ENCODE data around the gene KLHL7. TPM values are rescaled to one million over a fixed set of nuclear protein-coding genes. Genes with fewer than 3 reads are reported as not detected.
"Not testable (repeated sequence)": the region's sequence is repeated elsewhere in the genome, so short reads cannot be mapped to it uniquely, and the experiment has no call there.

Gene KLHL7
- total and polyA plus RNA-seq, 5 experiments from 2014 or later = 19.7 to 32.3 (median 29.7) TPM

DNA sequence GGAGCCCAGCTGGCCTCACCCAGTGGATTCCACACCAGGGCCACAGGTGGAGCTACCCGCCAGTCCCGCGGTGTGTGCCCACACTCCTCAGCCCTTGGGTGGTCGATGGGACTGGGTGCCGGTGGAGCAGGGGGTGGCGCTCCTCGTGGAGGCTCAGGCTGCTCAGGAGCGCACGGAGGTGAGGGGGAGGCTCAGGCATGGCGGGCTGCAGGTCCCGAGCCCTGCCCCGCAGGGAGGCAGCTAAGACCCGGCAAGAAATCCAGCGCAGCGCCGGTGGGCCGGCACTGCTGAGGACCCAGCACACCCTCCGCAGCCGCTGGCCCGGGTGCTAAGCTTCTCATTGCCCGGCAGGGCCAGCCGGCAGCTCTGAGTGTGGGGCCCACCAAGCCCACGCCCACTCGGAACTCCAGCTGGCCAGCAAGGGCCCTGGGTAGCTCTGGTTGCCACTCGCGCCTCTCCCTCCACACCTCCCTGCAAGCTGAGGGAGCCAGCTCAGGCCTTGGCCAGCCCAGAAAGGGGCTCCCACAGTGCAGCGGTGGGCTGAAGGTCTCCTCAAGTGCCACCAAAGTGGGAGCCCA lies 88.2 kb downstream of the KLHL7 start:
- DNase-seq, H3K4me1 Mint-ChIP-seq, H3K9me3 Mint-ChIP-seq, H3K27me3 Mint-ChIP-seq, POLR2A ChIA-PET, ATAC-seq, H3K27ac Mint-ChIP-seq, H3K4me3 Mint-ChIP-seq: not testable (repeated sequence)
- H3K36me3 Mint-ChIP-seq = peaks cover 5 to 70% (median 19%) of the 10 kb centered on the region in 3 donors

- Mint-ChIP-seq H3K27me3 (no peaks in the 10 kb centered on the region), H3K27ac (no peak overlapping the region), H3K4me1 (peaks cover 0 to under 1% (median 0%) of the 10 kb centered on the region in 4 donors), H3K4me3 (no peak overlapping the region), H3K36me3 (peaks cover 9 to 72% (median 39%) of the 10 kb centered on the region in 3 donors), H3K9me3 (no peaks in the 10 kb centered on the region)
- ATAC-seq = no peak
- DNase-seq = no peak
- POLR2A ChIA-PET = interaction anchor here (0.6 kb wide), 1 partner anchor 324 kb away, joined by 3 read pairs; no protein-coding TSS in a partner anchor
Measured at GRCh38 chr7:23196306-23196705, 90.7 kb downstream of the KLHL7 start.

- H3K9me3 Mint-ChIP-seq, H3K4me1 Mint-ChIP-seq, H3K27me3 Mint-ChIP-seq, ATAC-seq, POLR2A ChIA-PET, DNase-seq, H3K4me3 Mint-ChIP-seq: not testable (repeated sequence)
- H3K27ac Mint-ChIP-seq = peak overlapping the region in 1 of 10 donors; percentile 40
- peaks cover 9 to 70% (median 45%) of the 10 kb centered on the region in 3 donors for H3K36me3 Mint-ChIP-seq
Measured at GRCh38 chr7:23197745-23198144, 92.2 kb downstream of the KLHL7 start.

DNA sequence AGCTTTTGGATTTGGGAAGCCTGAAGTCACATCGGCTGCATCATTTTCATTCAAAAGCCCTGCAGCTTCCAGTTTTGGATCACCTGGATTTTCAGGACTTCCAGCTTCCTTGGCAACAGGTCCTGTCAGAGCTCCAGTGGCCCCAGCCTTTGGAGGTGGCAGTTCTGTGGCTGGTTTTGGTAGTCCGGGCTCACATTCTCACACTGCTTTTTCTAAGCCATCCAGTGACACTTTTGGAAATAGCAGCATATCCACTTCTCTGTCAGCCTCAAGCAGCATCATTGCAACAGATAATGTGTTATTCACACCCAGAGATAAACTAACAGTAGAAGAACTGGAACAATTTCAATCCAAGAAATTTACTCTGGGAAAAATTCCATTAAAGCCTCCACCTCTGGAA lies 94.7 kb downstream of the KLHL7 start:
- ATAC-seq (no peak), DNase-seq (no peak)
- POLR2A ChIA-PET = no interaction called here
- Mint-ChIP-seq H3K4me3 (no peak overlapping the region), H3K9me3 (no peaks in the 10 kb centered on the region), H3K27me3 (peaks cover 0 to 4% (median under 1%) of the 10 kb centered on the region in 5 donors), H3K36me3 (peaks cover 9 to 77% (median 50%) of the 10 kb centered on the region in 3 donors), H3K27ac (no peak overlapping the region), H3K4me1 (peaks cover 0 to 3% (median under 1%) of the 10 kb centered on the region in 4 donors)

DNA sequence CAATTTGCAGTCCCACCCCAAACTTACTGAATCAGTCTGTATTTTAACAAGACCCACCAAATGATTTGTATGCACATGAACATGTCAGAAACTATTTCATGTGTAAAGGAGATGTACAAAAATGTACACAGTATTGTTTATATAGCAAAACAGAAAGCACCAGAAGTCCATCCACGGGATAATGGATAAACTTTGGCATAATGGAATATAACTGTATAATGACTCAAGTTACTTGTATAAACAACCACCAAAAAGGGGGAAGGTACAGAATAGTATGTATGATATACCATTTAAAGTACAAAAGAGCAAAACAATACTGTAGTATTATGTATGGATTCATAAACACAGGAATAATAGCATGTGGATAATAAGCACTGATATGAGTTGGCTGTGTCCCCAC lies 98.7 kb downstream of the KLHL7 start:
- H3K4me3 Mint-ChIP-seq = no peak overlapping the region
- ATAC-seq = no peak
- peaks cover 0 to 11% (median 7%) of the 10 kb centered on the region in 4 donors for H3K4me1 Mint-ChIP-seq
- no peaks in the 10 kb centered on the region for H3K9me3 Mint-ChIP-seq
- H3K36me3 Mint-ChIP-seq = peaks cover 4 to 50% (median 45%) of the 10 kb centered on the region in 3 donors
- POLR2A ChIA-PET = no interaction called here
- H3K27me3 Mint-ChIP-seq = peaks cover 7 to 22% (median 15%) of the 10 kb centered on the region in 5 donors
- H3K27ac Mint-ChIP-seq = no peak overlapping the region
- DNase-seq = no peak

DNA sequence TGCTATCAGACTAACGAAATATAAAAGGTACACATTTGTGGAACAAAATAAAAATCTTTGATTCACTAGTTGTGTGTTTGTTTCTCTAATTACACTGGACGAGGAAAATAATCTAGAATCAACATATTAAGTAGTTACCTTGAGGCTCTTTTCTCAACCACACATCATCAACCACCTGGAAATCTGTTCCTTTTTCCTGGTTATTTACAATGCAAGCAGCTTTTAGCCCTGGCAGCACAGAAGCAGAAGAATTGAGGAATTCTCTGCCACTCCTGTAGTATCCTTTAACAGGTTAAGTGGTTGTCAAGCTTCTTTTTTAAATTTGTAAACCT lies 100.0 kb downstream of the KLHL7 start:
- ATAC-seq (no peak), DNase-seq (no peak)
- Mint-ChIP-seq H3K27ac (peak overlapping the region in 3 of 10 donors; percentile 54 to 95 (median 90)), H3K4me1 (peaks cover 0 to 11% (median 7%) of the 10 kb centered on the region in 4 donors), H3K36me3 (peaks cover 0 to 37% (median 32%) of the 10 kb centered on the region in 3 donors), H3K27me3 (peaks cover 11 to 22% (median 15%) of the 10 kb centered on the region in 5 donors), H3K9me3 (no peaks in the 10 kb centered on the region), H3K4me3 (peak overlapping the region in 7 of 10 donors; percentile 11 to 77 (median 62))
- POLR2A ChIA-PET = interaction anchor here (0.6 to 1.9 kb wide), 5 partner anchors 21 to 284 kb away, joined by 3 to 10 read pairs (median 3); partner anchors contain the start of genes KLHL7 and NUP42

DNA sequence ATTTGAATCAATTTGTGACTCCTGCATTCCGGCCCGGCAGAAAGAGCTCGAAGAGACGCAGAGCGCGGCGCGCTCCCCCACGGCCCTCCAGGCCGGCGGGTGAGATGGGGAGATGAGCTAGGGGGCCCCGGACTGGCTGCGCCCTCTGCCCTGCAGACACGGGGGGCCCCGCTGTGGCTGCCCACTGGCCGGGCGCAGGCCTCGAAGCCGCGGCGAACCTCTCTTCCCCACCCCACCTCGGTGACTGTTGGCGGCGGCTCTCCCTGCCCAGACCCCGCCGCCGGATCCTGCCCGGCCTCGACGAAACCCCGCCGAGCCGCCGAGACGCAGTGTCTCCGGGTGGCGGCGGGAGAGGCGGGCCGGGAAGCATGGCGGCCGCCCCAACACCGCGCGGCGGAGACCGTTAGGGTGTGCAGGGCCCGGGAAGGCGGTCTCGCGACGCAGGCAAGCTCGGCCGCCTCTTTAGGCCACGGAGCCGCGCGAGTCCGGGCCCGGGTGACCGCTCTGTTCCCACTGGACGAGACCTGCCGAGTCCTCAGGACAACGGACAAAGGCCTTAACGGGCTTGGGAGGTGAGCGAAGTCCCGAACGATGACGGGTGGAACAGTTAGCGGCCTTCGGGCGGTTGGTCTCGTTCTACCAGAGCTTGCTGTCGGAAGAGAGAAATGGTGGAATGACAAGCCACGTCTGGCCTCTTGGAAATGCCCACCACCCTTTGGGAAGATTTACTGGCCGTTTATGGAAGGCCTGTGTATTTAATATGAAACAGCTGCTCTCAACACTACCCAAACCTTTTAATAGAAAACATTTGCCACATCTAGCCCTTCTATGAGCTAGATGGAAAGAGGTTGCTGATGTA lies 100.6 kb downstream of the KLHL7 start:
- ATAC-seq (peak; percentile 47 to 91), DNase-seq (peak in 3 of 10 donors; percentile 5 to 73 (median 16))
- Mint-ChIP-seq H3K36me3 (peaks cover 0 to 32% (median 27%) of the 10 kb centered on the region in 3 donors), H3K27me3 (peaks cover 11 to 26% (median 20%) of the 10 kb centered on the region in 5 donors), H3K27ac (peak overlapping the region in 4 of 10 donors; percentile 85 to 95 (median 92)), H3K4me1 (peaks cover 0 to 11% (median 7%) of the 10 kb centered on the region in 4 donors), H3K4me3 (peak overlapping the region in 8 of 10 donors; percentile 11 to 82 (median 49)), H3K9me3 (no peaks in the 10 kb centered on the region)
- POLR2A ChIA-PET = interaction anchor here (0.6 to 1.9 kb wide), 5 partner anchors 21 to 283 kb away, joined by 3 to 10 read pairs (median 3); partner anchors contain the start of genes KLHL7 and NUP42

DNA sequence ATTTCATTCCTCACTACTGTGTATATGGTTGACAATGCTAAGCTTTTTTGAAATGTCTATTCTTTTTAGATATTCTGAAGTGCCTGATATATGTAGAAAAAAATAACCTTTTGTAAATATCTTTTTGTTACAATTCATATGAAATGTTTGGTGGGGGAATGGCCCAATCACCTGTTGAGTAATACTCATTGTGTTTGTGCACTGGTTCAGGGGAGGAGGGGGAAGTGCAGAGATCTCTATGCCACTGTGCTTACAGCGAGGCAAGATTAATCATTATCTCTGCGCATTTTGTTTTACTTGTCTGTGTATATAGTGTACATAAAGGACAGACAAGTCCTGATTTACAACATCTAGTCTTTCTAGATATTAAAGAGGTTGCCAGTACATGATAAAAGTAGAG lies 101.4 kb downstream of the KLHL7 start:
- ATAC-seq (no peak), DNase-seq (peak in 1 of 10 donors; percentile 30)
- Mint-ChIP-seq H3K4me1 (peaks cover 0 to 11% (median 7%) of the 10 kb centered on the region in 4 donors), H3K27me3 (peaks cover 11 to 26% (median 21%) of the 10 kb centered on the region in 5 donors), H3K27ac (peak overlapping the region in 5 of 10 donors; percentile 8 to 95 (median 90)), H3K9me3 (no peaks in the 10 kb centered on the region), H3K4me3 (peak overlapping the region in 6 of 10 donors; percentile 1 to 82 (median 62)), H3K36me3 (peaks cover 0 to 23% (median 19%) of the 10 kb centered on the region in 3 donors)
- POLR2A ChIA-PET = interaction anchor here (0.6 to 1.9 kb wide), 3 partner anchors 25 to 1262 kb away, joined by 6 to 10 read pairs (median 7); partner anchors contain the start of genes KLHL7 and NUP42

DNA sequence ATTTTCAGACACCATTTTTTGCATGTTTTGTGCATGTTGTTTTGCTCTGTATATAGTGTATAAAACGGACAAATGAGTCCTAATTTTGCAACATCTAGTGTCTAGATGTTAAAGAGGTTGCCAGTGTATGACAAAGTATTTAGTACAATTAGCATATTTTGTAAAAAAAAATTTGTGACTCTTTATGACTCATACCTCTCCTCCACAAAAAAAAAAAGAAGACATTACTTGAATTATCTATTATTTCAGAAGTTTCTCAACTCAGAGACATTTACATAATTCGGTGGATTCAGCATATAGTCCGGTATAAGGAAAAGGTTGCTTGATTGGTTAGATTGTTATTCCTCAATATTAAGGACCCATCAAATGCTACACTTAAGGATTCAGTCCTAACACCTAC lies 102.3 kb downstream of the KLHL7 start:
- H3K9me3 Mint-ChIP-seq = no peaks in the 10 kb centered on the region
- H3K4me1 Mint-ChIP-seq = peaks cover 0 to 11% (median 7%) of the 10 kb centered on the region in 4 donors
- no peak for ATAC-seq
- peaks cover 0 to 19% (median 16%) of the 10 kb centered on the region in 3 donors for H3K36me3 Mint-ChIP-seq
- peak overlapping the region in 2 of 10 donors; percentile 63 to 82 for H3K4me3 Mint-ChIP-seq
- H3K27ac Mint-ChIP-seq = peak overlapping the region in 2 of 10 donors; percentile 35 to 95
- H3K27me3 Mint-ChIP-seq = peaks cover 11 to 28% (median 21%) of the 10 kb centered on the region in 5 donors
- no peak for DNase-seq
- POLR2A ChIA-PET = no interaction called here

DNA sequence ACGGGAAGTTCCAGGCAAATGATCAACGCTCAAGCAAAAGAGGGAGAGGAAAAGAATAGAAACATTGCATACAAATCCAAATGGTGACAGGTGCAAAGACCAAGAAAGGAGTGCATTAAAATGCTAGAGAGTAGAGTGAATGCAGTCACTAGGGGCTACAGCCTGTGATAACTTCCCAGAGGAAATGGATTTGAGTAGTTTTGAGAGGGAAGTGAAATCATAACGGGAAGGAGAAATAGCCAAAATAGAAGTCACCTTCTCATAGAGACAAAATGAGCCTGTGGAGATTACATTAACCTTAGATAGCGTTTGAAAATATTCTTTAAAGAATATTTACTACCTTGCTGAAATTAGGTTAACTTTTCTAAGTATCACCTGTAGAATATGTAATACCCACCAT lies 102.7 kb downstream of the KLHL7 start:
- peaks cover 11 to 28% (median 21%) of the 10 kb centered on the region in 5 donors for H3K27me3 Mint-ChIP-seq

DNA sequence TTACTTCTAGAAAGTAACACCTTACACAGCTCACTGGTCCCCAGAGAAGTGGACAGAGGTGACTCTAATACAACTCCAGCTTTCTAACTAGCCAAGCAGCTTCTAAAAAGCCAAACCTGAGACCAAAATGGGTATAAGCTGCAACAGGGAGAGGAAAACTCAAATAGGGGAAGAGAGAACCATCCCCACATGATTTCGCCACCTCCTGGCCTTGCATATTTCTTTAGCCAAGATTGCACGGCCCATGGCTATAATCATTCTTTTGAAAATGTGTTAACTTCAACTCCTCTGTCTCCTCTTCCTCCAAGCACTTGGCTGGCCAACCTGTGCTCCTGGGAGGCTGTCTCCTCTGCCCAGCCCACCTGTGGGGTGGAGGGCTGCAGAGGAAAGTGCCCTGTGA lies 104.9 kb downstream of the KLHL7 start:
- peaks cover 13 to 36% (median 18%) of the 10 kb centered on the region in 5 donors for H3K27me3 Mint-ChIP-seq
- no peak overlapping the region for H3K27ac Mint-ChIP-seq
- H3K4me1 Mint-ChIP-seq = peaks cover 0 to 11% (median 3%) of the 10 kb centered on the region in 4 donors
- H3K36me3 Mint-ChIP-seq = peaks cover 0 to 5% (median 0%) of the 10 kb centered on the region in 3 donors
- DNase-seq (no peak), ATAC-seq (no peak)
- H3K4me3 Mint-ChIP-seq = no peak overlapping the region
- POLR2A ChIA-PET = no interaction called here
- no peaks in the 10 kb centered on the region for H3K9me3 Mint-ChIP-seq

More for the DNA sequence above, 102.7 kb downstream of the KLHL7 start:
- ATAC-seq (no peak), DNase-seq (no peak)
- H3K4me3 Mint-ChIP-seq = no peak overlapping the region
- peak overlapping the region in 1 of 10 donors; percentile 35 for H3K27ac Mint-ChIP-seq
- peaks cover 0 to 11% (median 7%) of the 10 kb centered on the region in 4 donors for H3K4me1 Mint-ChIP-seq
- POLR2A ChIA-PET = no interaction called here
- no peaks in the 10 kb centered on the region for H3K9me3 Mint-ChIP-seq
- H3K36me3 Mint-ChIP-seq = peaks cover 0 to 15% (median 15%) of the 10 kb centered on the region in 3 donors

DNA sequence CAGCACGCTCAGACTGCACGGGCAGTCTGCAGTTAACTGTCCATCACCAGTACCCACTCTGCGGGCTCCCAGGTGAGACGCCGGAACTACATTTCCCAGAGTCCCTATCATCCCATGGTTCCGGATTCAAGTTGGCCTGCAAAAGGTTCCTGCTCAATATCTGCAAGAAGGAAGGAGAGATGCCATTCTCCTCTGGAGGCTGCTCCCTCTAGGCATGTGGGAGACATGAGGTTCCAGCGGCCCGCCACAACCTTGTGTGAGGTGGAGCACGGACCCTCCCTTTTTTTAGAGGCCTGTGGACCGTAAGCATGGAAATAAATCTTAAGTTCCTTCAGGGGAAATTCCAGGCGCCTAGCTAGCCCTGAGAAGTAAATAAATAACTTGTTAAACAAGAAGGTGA lies 106.0 kb downstream of the KLHL7 start:
- peaks cover 12 to 32% (median 13%) of the 10 kb centered on the region in 5 donors for H3K27me3 Mint-ChIP-seq
- H3K9me3 Mint-ChIP-seq = no peaks in the 10 kb centered on the region
- H3K27ac Mint-ChIP-seq = no peak overlapping the region
- peaks cover 0 to 4% (median 0%) of the 10 kb centered on the region in 3 donors for H3K36me3 Mint-ChIP-seq
- DNase-seq (no peak), ATAC-seq (no peak)
- no peak overlapping the region for H3K4me3 Mint-ChIP-seq
- POLR2A ChIA-PET = no interaction called here
- peaks cover 0 to 11% (median under 1%) of the 10 kb centered on the region in 4 donors for H3K4me1 Mint-ChIP-seq
